ENCODE results near the gene TNKS1BP1.

TNKS1BP1 gene

GRCh38 chr11:57357856-57358255, 33.1 kb upstream of the TNKS1BP1 start:
- no peak overlapping the region for H3K27ac ChIP-seq (replicated peaks; ENCODE audit: low read length)
- H2BK15ac ChIP-seq (ENCODE audit: low read length) = no peak overlapping the region
- no peaks in the 10 kb centered on the region for H3K9me3 ChIP-seq (replicated peaks in 1 of 2; ENCODE audit: control insufficient read depth in 2 of 2, insufficient read depth in 1 of 2, low read depth in 1 of 2, low read length in 2 of 2)
- no peak overlapping the region for H4K91ac ChIP-seq (ENCODE audit: low read depth, low read length, poor library complexity)
- H3K27me3 ChIP-seq (ENCODE audit: control insufficient read depth in 3 of 3, insufficient read depth in 3 of 3, low read depth in 1 of 3, low read length in 3 of 3) = peaks cover 0 to 26% (median 0%) of the 10 kb centered on the region in 3 experiments
- no peak overlapping the region for H2BK120ac ChIP-seq (ENCODE audit: low read depth, low read length)
- H3K4me2 ChIP-seq (ENCODE audit: insufficient read depth, low read length, poor library complexity, severe bottlenecking) = no peak overlapping the region
- H3K79me1 ChIP-seq (ENCODE audit: low read depth, low read length) = no peaks in the 10 kb centered on the region
- H2AFZ ChIP-seq (ENCODE audit: low read length) = no peak overlapping the region
- H2BK12ac ChIP-seq (ENCODE audit: low read length) = no peak overlapping the region
- no peaks in the 10 kb centered on the region for H3K36me3 ChIP-seq (replicated peaks in 1 of 2; ENCODE audit: control insufficient read depth in 2 of 2, insufficient read depth in 2 of 2, low read length in 2 of 2)
- H3K14ac ChIP-seq (ENCODE audit: low read length) = no peak overlapping the region
- no peak overlapping the region for H2BK5ac ChIP-seq (ENCODE audit: low read length)
- no peak overlapping the region for H4K8ac ChIP-seq (ENCODE audit: low read depth, low read length)
- H3K18ac ChIP-seq (ENCODE audit: low read length) = no peak overlapping the region
- DNase-seq (ENCODE audit: low spot score) = no peak
- no peak overlapping the region for H2AK5ac ChIP-seq (ENCODE audit: low read depth, low read length)
- H3K23ac ChIP-seq (ENCODE audit: low read depth, low read length, poor library complexity) = no peak overlapping the region
- H3K4me1 ChIP-seq (ENCODE audit: control insufficient read depth in 2 of 2, insufficient read depth in 1 of 2, low read depth in 1 of 2, low read length in 2 of 2) = peaks cover 8 to 11% of the 10 kb centered on the region in 2 donors
- no peak overlapping the region for H3K4ac ChIP-seq (ENCODE audit: low read length)
- no CpG with 5 or more reads among the region's 6 CpGs for WGBS, 2 donors (ENCODE audit: extremely low coverage in 2 of 2, insufficient read length in 2 of 2, insufficient replicate concordance in 1 of 2)
- no peak overlapping the region for H3K4me3 ChIP-seq (ENCODE audit: low read length in 2 of 2)
- H3K9ac ChIP-seq (ENCODE audit: low read depth, low read length, poor library complexity) = no peak overlapping the region

- H2BK120ac ChIP-seq (ENCODE audit: low read depth, low read length) = no peak overlapping the region
- no peak overlapping the region for H3K4me3 ChIP-seq (ENCODE audit: low read length in 2 of 2)
- no peak overlapping the region for H4K91ac ChIP-seq (ENCODE audit: low read depth, low read length, poor library complexity)
- H3K9ac ChIP-seq (ENCODE audit: low read depth, low read length, poor library complexity) = no peak overlapping the region
- no peak overlapping the region for H2AFZ ChIP-seq (ENCODE audit: low read length)
- H3K79me1 ChIP-seq (ENCODE audit: low read depth, low read length) = no peaks in the 10 kb centered on the region
- WGBS, 2 donors (ENCODE audit: extremely low coverage in 2 of 2, insufficient read length in 2 of 2, insufficient replicate concordance in 1 of 2) = no CpG with 5 or more reads among the region's 3 CpGs
- no peak overlapping the region for H3K18ac ChIP-seq (ENCODE audit: low read length)
- H2BK15ac ChIP-seq (ENCODE audit: low read length) = no peak overlapping the region
- no peak overlapping the region for H2AK5ac ChIP-seq (ENCODE audit: low read depth, low read length)
- H3K9me3 ChIP-seq (replicated peaks in 1 of 2; ENCODE audit: control insufficient read depth in 2 of 2, insufficient read depth in 1 of 2, low read depth in 1 of 2, low read length in 2 of 2) = no peaks in the 10 kb centered on the region
- no peak overlapping the region for H4K8ac ChIP-seq (ENCODE audit: low read depth, low read length)
- no peak overlapping the region for H3K23ac ChIP-seq (ENCODE audit: low read depth, low read length, poor library complexity)
- H3K27ac ChIP-seq (replicated peaks; ENCODE audit: low read length) = no peak overlapping the region
- H3K4me2 ChIP-seq (ENCODE audit: insufficient read depth, low read length, poor library complexity, severe bottlenecking) = no peak overlapping the region
- H3K27me3 ChIP-seq (ENCODE audit: control insufficient read depth in 3 of 3, insufficient read depth in 3 of 3, low read depth in 1 of 3, low read length in 3 of 3) = peaks cover 0 to 26% (median 0%) of the 10 kb centered on the region in 3 experiments
- H2BK12ac ChIP-seq (ENCODE audit: low read length) = no peak overlapping the region
- DNase-seq (ENCODE audit: low spot score) = no peak
- H3K14ac ChIP-seq (ENCODE audit: low read length) = no peak overlapping the region
- no peaks in the 10 kb centered on the region for H3K36me3 ChIP-seq (replicated peaks in 1 of 2; ENCODE audit: control insufficient read depth in 2 of 2, insufficient read depth in 2 of 2, low read length in 2 of 2)
- peaks cover 11 to 13% of the 10 kb centered on the region in 2 donors for H3K4me1 ChIP-seq (ENCODE audit: control insufficient read depth in 2 of 2, insufficient read depth in 1 of 2, low read depth in 1 of 2, low read length in 2 of 2)
- H3K4ac ChIP-seq (ENCODE audit: low read length) = no peak overlapping the region
- no peak overlapping the region for H2BK5ac ChIP-seq (ENCODE audit: low read length)
These were observed 32.6 kb upstream of the TNKS1BP1 start for GRCh38 chr11:57357310-57357709.

DNA sequence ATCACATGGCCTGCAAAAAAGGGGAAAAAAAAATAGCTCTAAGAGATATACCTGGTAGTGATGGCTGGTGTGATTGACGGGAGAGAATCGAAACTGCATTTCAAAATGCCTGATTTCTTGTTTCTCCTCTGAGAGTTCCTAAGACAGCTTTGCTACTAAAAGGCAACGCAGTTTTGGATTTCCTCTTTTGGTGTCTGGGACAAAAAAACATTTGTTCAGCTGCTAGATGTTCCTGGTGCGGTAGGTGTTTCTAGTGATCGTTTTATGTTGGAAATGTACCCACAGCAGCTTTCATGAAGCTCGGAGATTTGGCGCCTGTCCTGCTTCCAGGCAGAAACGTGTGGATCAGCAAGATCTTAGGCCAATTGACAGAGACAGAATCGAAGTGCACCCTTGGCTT, 31.5 kb upstream of the TNKS1BP1 start:
- peak overlapping the region; percentile 26 for H2AFZ ChIP-seq (ENCODE audit: low read length)
- H2BK15ac ChIP-seq (ENCODE audit: low read length) = no peak overlapping the region
- no peaks in the 10 kb centered on the region for H3K36me3 ChIP-seq (replicated peaks in 1 of 2; ENCODE audit: control insufficient read depth in 2 of 2, insufficient read depth in 2 of 2, low read length in 2 of 2)
- H3K9me3 ChIP-seq (replicated peaks in 1 of 2; ENCODE audit: control insufficient read depth in 2 of 2, insufficient read depth in 1 of 2, low read depth in 1 of 2, low read length in 2 of 2) = peaks cover 0 to 1% of the 10 kb centered on the region in 2 donors
- H3K9ac ChIP-seq (ENCODE audit: low read depth, low read length, poor library complexity) = no peak overlapping the region
- peaks cover 11 to 13% of the 10 kb centered on the region in 2 donors for H3K4me1 ChIP-seq (ENCODE audit: control insufficient read depth in 2 of 2, insufficient read depth in 1 of 2, low read depth in 1 of 2, low read length in 2 of 2)
- no peak overlapping the region for H2BK120ac ChIP-seq (ENCODE audit: low read depth, low read length)
- no peak overlapping the region for H3K23ac ChIP-seq (ENCODE audit: low read depth, low read length, poor library complexity)
- no peak overlapping the region for H3K14ac ChIP-seq (ENCODE audit: low read length)
- H2AK5ac ChIP-seq (ENCODE audit: low read depth, low read length) = no peak overlapping the region
- no peak overlapping the region for H2BK5ac ChIP-seq (ENCODE audit: low read length)
- WGBS, 2 donors (ENCODE audit: extremely low coverage in 2 of 2, insufficient read length in 2 of 2, insufficient replicate concordance in 1 of 2) = no CpG with 5 or more reads among the region's 9 CpGs
- no peaks in the 10 kb centered on the region for H3K79me1 ChIP-seq (ENCODE audit: low read depth, low read length)
- H3K27ac ChIP-seq (replicated peaks; ENCODE audit: low read length) = no peak overlapping the region
- no peak overlapping the region for H3K4me2 ChIP-seq (ENCODE audit: insufficient read depth, low read length, poor library complexity, severe bottlenecking)
- no peak overlapping the region for H4K91ac ChIP-seq (ENCODE audit: low read depth, low read length, poor library complexity)
- no peak overlapping the region for H3K4me3 ChIP-seq (ENCODE audit: low read length in 2 of 2)
- H3K27me3 ChIP-seq (ENCODE audit: control insufficient read depth in 3 of 3, insufficient read depth in 3 of 3, low read depth in 1 of 3, low read length in 3 of 3) = peaks cover 0 to 26% (median 0%) of the 10 kb centered on the region in 3 experiments
- no peak overlapping the region for H4K8ac ChIP-seq (ENCODE audit: low read depth, low read length)
- no peak for DNase-seq (ENCODE audit: low spot score)
- H3K18ac ChIP-seq (ENCODE audit: low read length) = no peak overlapping the region
- no peak overlapping the region for H3K4ac ChIP-seq (ENCODE audit: low read length)
- no peak overlapping the region for H2BK12ac ChIP-seq (ENCODE audit: low read length)

DNA sequence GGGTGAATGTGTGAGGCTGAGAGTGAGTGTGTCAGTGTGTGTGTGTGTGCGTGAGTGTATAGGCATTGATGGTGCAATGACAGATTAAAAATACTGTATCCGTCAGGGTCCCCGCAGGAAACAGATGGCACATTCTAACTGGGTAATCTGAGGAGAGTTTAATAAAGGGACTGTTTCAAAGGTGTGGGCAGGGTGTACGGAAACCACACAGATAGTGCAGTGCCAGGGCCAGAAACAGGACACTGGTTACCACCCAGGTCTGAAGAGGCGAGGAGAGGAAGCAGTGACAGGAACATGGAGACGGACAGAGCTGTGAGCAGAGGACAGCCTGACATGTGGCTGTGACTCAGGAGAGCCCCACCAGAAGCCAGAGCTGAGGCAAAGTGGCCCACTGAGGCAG, 29.9 kb upstream of the TNKS1BP1 start:
- H3K27ac ChIP-seq (replicated peaks; ENCODE audit: low read length) = no peak overlapping the region
- peaks cover 0 to 20% (median 0%) of the 10 kb centered on the region in 3 experiments for H3K27me3 ChIP-seq (ENCODE audit: control insufficient read depth in 3 of 3, insufficient read depth in 3 of 3, low read depth in 1 of 3, low read length in 3 of 3)
- H4K91ac ChIP-seq (ENCODE audit: low read depth, low read length, poor library complexity) = peak overlapping the region; percentile 56
- no peak overlapping the region for H4K8ac ChIP-seq (ENCODE audit: low read depth, low read length)
- no peak for DNase-seq (ENCODE audit: low spot score)
- no peak overlapping the region for H3K4me3 ChIP-seq (ENCODE audit: low read length in 2 of 2)
- no peaks in the 10 kb centered on the region for H3K36me3 ChIP-seq (replicated peaks in 1 of 2; ENCODE audit: control insufficient read depth in 2 of 2, insufficient read depth in 2 of 2, low read length in 2 of 2)
- no peak overlapping the region for H2BK120ac ChIP-seq (ENCODE audit: low read depth, low read length)
- H3K9me3 ChIP-seq (replicated peaks in 1 of 2; ENCODE audit: control insufficient read depth in 2 of 2, insufficient read depth in 1 of 2, low read depth in 1 of 2, low read length in 2 of 2) = peaks cover 0 to 8% of the 10 kb centered on the region in 2 donors
- H2AFZ ChIP-seq (ENCODE audit: low read length) = no peak overlapping the region
- H3K4me2 ChIP-seq (ENCODE audit: insufficient read depth, low read length, poor library complexity, severe bottlenecking) = no peak overlapping the region
- WGBS, 2 donors (ENCODE audit: extremely low coverage in 2 of 2, insufficient read length in 2 of 2, insufficient replicate concordance in 1 of 2) = no CpG with 5 or more reads among the region's 6 CpGs
- no peak overlapping the region for H3K23ac ChIP-seq (ENCODE audit: low read depth, low read length, poor library complexity)
- H2AK5ac ChIP-seq (ENCODE audit: low read depth, low read length) = no peak overlapping the region
- peak overlapping the region; percentile 79 for H3K18ac ChIP-seq (ENCODE audit: low read length)
- H3K79me1 ChIP-seq (ENCODE audit: low read depth, low read length) = no peaks in the 10 kb centered on the region
- no peak overlapping the region for H2BK15ac ChIP-seq (ENCODE audit: low read length)
- H3K14ac ChIP-seq (ENCODE audit: low read length) = no peak overlapping the region
- no peak overlapping the region for H2BK5ac ChIP-seq (ENCODE audit: low read length)
- no peak overlapping the region for H3K4ac ChIP-seq (ENCODE audit: low read length)
- H2BK12ac ChIP-seq (ENCODE audit: low read length) = peak overlapping the region; percentile 51
- H3K4me1 ChIP-seq (ENCODE audit: control insufficient read depth in 2 of 2, insufficient read depth in 1 of 2, low read depth in 1 of 2, low read length in 2 of 2) = peaks cover 11 to 13% of the 10 kb centered on the region in 2 donors
- no peak overlapping the region for H3K9ac ChIP-seq (ENCODE audit: low read depth, low read length, poor library complexity)
